Liver (tissue), 9 donors: ENCODE measurements around the gene OGFOD3. TPM values are rescaled to one million over a fixed set of nuclear protein-coding genes. Genes with fewer than 3 reads are reported as not detected.

Experiments
- DNase-seq: peaks from one replicate; pipeline ENCODE4 v3.0.0-alpha.2; 2017; ENCODE audit warnings: low spot score
- H3K27ac ChIP-seq, 2 donors: one replicate each; pipeline ENCODE4 v1.7.0; 2013; ENCODE audit warnings: inconsistent platforms in 2 of 2, low read length in 2 of 2, control low read depth in 1 of 2, low read depth in 1 of 2, mild to moderate bottlenecking in 1 of 2
- H3K27me3 ChIP-seq, 4 donors: one replicate each; pipeline versions ENCODE4 v1.6.1 to v1.7.0; 2013; ENCODE audit warnings: low read length in 3 of 4, inconsistent platforms in 1 of 4, mild to moderate bottlenecking in 1 of 4, moderate library complexity in 1 of 4; ENCODE audit not compliant: control insufficient read depth in 4 of 4, insufficient read depth in 4 of 4
- H3K36me3 ChIP-seq, 4 donors: one replicate each; pipeline versions ENCODE4 v1.6.1 to v1.7.0; 2013; ENCODE audit warnings: low read length in 3 of 4, mild to moderate bottlenecking in 3 of 4, low read depth in 1 of 4, moderate library complexity in 1 of 4; ENCODE audit not compliant: control insufficient read depth in 4 of 4, insufficient read depth in 3 of 4
- H3K4me1 ChIP-seq, 4 donors: one replicate each; pipeline versions ENCODE4 v1.6.1 to v1.7.0; 2013; ENCODE audit warnings: low read length in 3 of 4, mild to moderate bottlenecking in 3 of 4, moderate library complexity in 1 of 4; ENCODE audit not compliant: control insufficient read depth in 4 of 4, insufficient read depth in 4 of 4
- H3K4me3 ChIP-seq, 3 donors: one replicate each; pipeline versions ENCODE4 v1.6.1 to v1.7.0; 2013; ENCODE audit warnings: low read length in 3 of 3, control low read depth in 1 of 3, low read depth in 1 of 3, mild to moderate bottlenecking in 1 of 3
- H3K9ac ChIP-seq, 2 donors: one replicate each; pipeline ENCODE4 v1.7.0; 2013; ENCODE audit warnings: low read length in 2 of 2, mild to moderate bottlenecking in 2 of 2, moderate library complexity in 2 of 2, control low read depth in 1 of 2, low read depth in 1 of 2
- H3K9me3 ChIP-seq, 4 donors: one replicate each; pipeline versions ENCODE4 v1.6.1 to v1.7.0; 2013; ENCODE audit warnings: low read length in 3 of 4; ENCODE audit not compliant: control insufficient read depth in 4 of 4
- CTCF ChIP-seq: fragments of 150-350 bp; IDR thresholded peaks from 2 replicates; pipeline ENCODE4 v1.5.1; 2017; ENCODE audit warnings: improper control_type of control experiment, low read depth, low read length; ENCODE audit not compliant: missing input control
- FOXA2 ChIP-seq: IDR thresholded peaks from 2 replicates; pipeline ENCODE4 v1.6.1; 2016; ENCODE audit warnings: antibody characterized with exemption
- HNF4A ChIP-seq, 2 donors: conservative IDR thresholded peaks; 2 replicates each; pipeline ENCODE4 v1.6.1; 2016; ENCODE audit warnings: antibody characterized with exemption in 2 of 2, mild to moderate bottlenecking in 2 of 2
- JUND ChIP-seq, 2 donors: IDR thresholded peaks; 2 replicates each; pipeline ENCODE4 v1.6.1; 2016; ENCODE audit warnings: antibody characterized with exemption in 2 of 2
- MAX ChIP-seq: IDR thresholded peaks from 2 replicates; pipeline ENCODE4 v1.6.1; 2016; ENCODE audit warnings: antibody characterized with exemption
- RAD21 ChIP-seq, 2 donors: IDR thresholded peaks; 2 replicates each; pipeline ENCODE4 v1.6.1; 2016; ENCODE audit warnings: antibody characterized with exemption in 2 of 2, mild to moderate bottlenecking in 2 of 2
- REST ChIP-seq: IDR thresholded peaks from 2 replicates; pipeline ENCODE4 v1.6.1; 2016; ENCODE audit warnings: antibody characterized with exemption, mild to moderate bottlenecking
- RXRA ChIP-seq, 2 donors: IDR thresholded peaks; 2 replicates each; pipeline ENCODE4 v1.6.1; 2017 to 2018; ENCODE audit warnings: antibody characterized with exemption in 2 of 2, mild to moderate bottlenecking in 1 of 2
- SP1 ChIP-seq: IDR thresholded peaks from 2 replicates; pipeline ENCODE4 v1.6.1; 2018; ENCODE audit warnings: antibody characterized with exemption, mild to moderate bottlenecking
- TAF1 ChIP-seq: conservative IDR thresholded peaks from 2 replicates; pipeline ENCODE4 v1.6.1; 2016; ENCODE audit warnings: antibody characterized with exemption, mild to moderate bottlenecking
- YY1 ChIP-seq: IDR thresholded peaks from 2 replicates; pipeline ENCODE4 v1.6.1; 2016; ENCODE audit warnings: antibody characterized with exemption, mild to moderate bottlenecking
- WGBS: extraction: QIAGEN DNeasy Blood & Tissue Kit; methylation state at CpG from one replicate; pipeline ENCODE4 v1.1.7; 2013; 5-methylcytosine and 5-hydroxymethylcytosine counted together
- polyA plus RNA-seq, 2 donors: library from polyadenylated mRNA; stranded (reverse) in 1 of 2; unstranded in 1 of 2; fragments of 200-250 nt in 1 of 2; fragments of >200 nt in 1 of 2; fragmentation: Nextera tagmentation in 1 of 2; extraction: Ambion mirVana in 1 of 2; gene quantifications; one replicate each; pipeline versions ENCODE4 v1.2.1 to v1.2.3, GENCODE V29; 2013 to 2015
- total RNA-seq, 2 donors: library from RNA; depleted of rRNA; stranded (reverse); fragments of >200 nt; gene quantifications; one replicate each; pipeline ENCODE4 v1.2.3, GENCODE V29; 2014
- donor health status: healthy.
- donor health status: healthy.
- donor health status: healthy.
- donor health status: healthy.
- donor health status: healthy.

Gene OGFOD3
- total and polyA plus RNA-seq, 4 donors: 15.0 to 23.2 (median 18.5) TPM

- TF ChIP-seq CTCF (no peak), RAD21 (IDR thresholded peaks at IDR 0.05) (no peak), JUND (IDR thresholded peaks at IDR 0.05) (no peak), YY1 (no peak), RXRA (IDR thresholded peaks at IDR 0.05) (no peak), SP1 (no peak)
These were observed 64.9 kb downstream of the OGFOD3 start (continued) for GRCh38 chr17:82353484-82353883.

GRCh38 chr17:82351713-82352488 is 66.5 kb downstream of the OGFOD3 start:
- Histone ChIP-seq H3K27ac (no peak overlapping the region), H3K4me3 (no peak overlapping the region), H3K9ac (no peak overlapping the region), H3K27me3 (no peaks in the 10 kb centered on the region), H3K9me3 (no peaks in the 10 kb centered on the region), H3K4me1 (peaks cover 0 to 4% (median 1%) of the 10 kb centered on the region in 4 donors), H3K36me3 (no peaks in the 10 kb centered on the region)
- 43% methylated on average over 26 of the region's 26 CpGs for WGBS
- TF ChIP-seq REST (peak; percentile 73), FOXA2 (no peak), MAX (no peak), RAD21 (IDR thresholded peaks at IDR 0.05) (peak; percentile 91 to 98), CTCF (peak; percentile 97)
- DNase-seq: peak; percentile 86

GRCh38 chr17:82351254-82351712 is 67.1 kb downstream of the OGFOD3 start:
- H3K9me3 ChIP-seq: no peaks in the 10 kb centered on the region
- no peak overlapping the region for H3K4me3 ChIP-seq
- no peak for DNase-seq
- peaks cover 0 to 7% (median 3%) of the 10 kb centered on the region in 4 donors for H3K4me1 ChIP-seq
- no peaks in the 10 kb centered on the region for H3K36me3 ChIP-seq
- 62% methylated on average over 21 of the region's 21 CpGs for WGBS
- H3K9ac ChIP-seq: no peak overlapping the region
- no peaks in the 10 kb centered on the region for H3K27me3 ChIP-seq
- TF ChIP-seq HNF4A (conservative IDR thresholded peaks at IDR 0.05): no peak
- TF ChIP-seq MAX: no peak
- no peak for TF ChIP-seq SP1
- no peak for TF ChIP-seq TAF1
- TF ChIP-seq JUND (IDR thresholded peaks at IDR 0.05): no peak
- no peak for TF ChIP-seq RAD21 (IDR thresholded peaks at IDR 0.05)
- TF ChIP-seq REST: no peak
- no peak for TF ChIP-seq CTCF
- no peak for TF ChIP-seq FOXA2
- no peak for TF ChIP-seq RXRA (IDR thresholded peaks at IDR 0.05)
- H3K27ac ChIP-seq: no peak overlapping the region
